NB4 (cell line): Measurements from ENCODE around the gene DENND2D.

Source experiments
- CTCF ChIP-seq: IDR thresholded peaks from one replicate; pipeline ENCODE4 v1.5.1; 2012; ENCODE audit warnings: low read depth, low read length
- MAX ChIP-seq: IDR thresholded peaks from 2 replicates; pipeline ENCODE4 v1.6.1; 2011; ENCODE audit warnings: low read depth, low read length
- MYC ChIP-seq: IDR thresholded peaks from 2 replicates; pipeline ENCODE4 v1.6.1; 2011; ENCODE audit warnings: low read depth, low read length
- POLR2A ChIP-seq: IDR thresholded peaks from 2 replicates; pipeline ENCODE4 v1.6.1; 2011; ENCODE audit warnings: mild to moderate bottlenecking; ENCODE audit not compliant: insufficient read length; ENCODE audit errors: extremely low read depth

- no peak for TF ChIP-seq MYC
- no peak for TF ChIP-seq CTCF
- no peak for TF ChIP-seq POLR2A
- no peak for TF ChIP-seq MAX
Observed at GRCh38 chr1:111217183-111217910, 16.9 kb upstream of the DENND2D start.
